GM12873 (cell line): ENCODE data around the gene CHAT.

Experiments used
- CTCF ChIP-seq: IDR thresholded peaks from 2 replicates; pipeline ENCODE4 v1.5.1; 2012; ENCODE audit warnings: low read depth, mild to moderate bottlenecking, moderate library complexity, low read length, control low read depth; ENCODE audit not compliant: insufficient read depth; ENCODE audit errors: missing control alignments

The CHAT gene

GRCh38 chr10:49651039-49651835, 37.4 kb downstream of the CHAT start:
- TF ChIP-seq CTCF, result no peak

- TF ChIP-seq CTCF, result no peak
Observed at GRCh38 chr10:49651917-49652316, 38.1 kb downstream of the CHAT start.

GRCh38 chr10:49652421-49653272, 38.8 kb downstream of the CHAT start:
- TF ChIP-seq CTCF, result no peak

GRCh38 chr10:49653273-49653929, 39.6 kb downstream of the CHAT start:
- TF ChIP-seq CTCF, result no peak

- no peak for TF ChIP-seq CTCF
Observed at GRCh38 chr10:49654036-49654693, 40.3 kb downstream of the CHAT start.

GRCh38 chr10:49655099-49655498, 41.3 kb downstream of the CHAT start:
- no peak for TF ChIP-seq CTCF

- TF ChIP-seq CTCF, result no peak
Observed at GRCh38 chr10:49656845-49657493, 43.1 kb downstream of the CHAT start.
